Measurements from ENCODE around the gene RNF213. TPM values are rescaled to one million over a fixed set of nuclear protein-coding genes. Genes with fewer than 3 reads are reported as not detected.

The RNF213 gene
- total and polyA plus RNA-seq, 10 of the 15 experiments (the other 5 are each of a cell fraction or from before 2014, with no cell fraction given): 18.6 to 145 (median 65.8) TPM

DNA sequence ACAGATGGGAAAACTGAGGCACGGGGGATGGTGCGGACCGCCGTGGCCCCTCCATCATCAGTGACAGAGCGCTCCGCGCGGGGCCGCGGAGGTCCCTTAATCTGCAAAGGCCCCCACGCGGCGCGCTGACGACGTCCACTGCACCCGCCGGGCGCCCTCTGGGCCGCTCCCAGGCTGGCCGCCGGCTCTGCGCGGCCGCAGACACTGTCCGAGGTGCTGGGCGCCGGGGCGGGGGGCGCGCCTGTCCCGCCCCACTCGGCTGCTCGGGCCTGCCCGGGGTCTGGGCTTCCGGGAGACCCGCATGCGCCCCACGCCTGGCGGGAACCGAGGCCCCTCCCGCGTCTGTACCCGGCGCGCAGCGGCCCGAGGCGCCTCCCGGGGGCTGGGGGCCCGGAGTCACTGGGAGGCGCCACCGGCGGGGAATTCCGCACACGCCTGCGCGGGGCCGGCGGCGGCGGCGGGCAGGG is 550 bp upstream of the RNF213 start (continued):
- TF ChIP-seq, protein P1, sequence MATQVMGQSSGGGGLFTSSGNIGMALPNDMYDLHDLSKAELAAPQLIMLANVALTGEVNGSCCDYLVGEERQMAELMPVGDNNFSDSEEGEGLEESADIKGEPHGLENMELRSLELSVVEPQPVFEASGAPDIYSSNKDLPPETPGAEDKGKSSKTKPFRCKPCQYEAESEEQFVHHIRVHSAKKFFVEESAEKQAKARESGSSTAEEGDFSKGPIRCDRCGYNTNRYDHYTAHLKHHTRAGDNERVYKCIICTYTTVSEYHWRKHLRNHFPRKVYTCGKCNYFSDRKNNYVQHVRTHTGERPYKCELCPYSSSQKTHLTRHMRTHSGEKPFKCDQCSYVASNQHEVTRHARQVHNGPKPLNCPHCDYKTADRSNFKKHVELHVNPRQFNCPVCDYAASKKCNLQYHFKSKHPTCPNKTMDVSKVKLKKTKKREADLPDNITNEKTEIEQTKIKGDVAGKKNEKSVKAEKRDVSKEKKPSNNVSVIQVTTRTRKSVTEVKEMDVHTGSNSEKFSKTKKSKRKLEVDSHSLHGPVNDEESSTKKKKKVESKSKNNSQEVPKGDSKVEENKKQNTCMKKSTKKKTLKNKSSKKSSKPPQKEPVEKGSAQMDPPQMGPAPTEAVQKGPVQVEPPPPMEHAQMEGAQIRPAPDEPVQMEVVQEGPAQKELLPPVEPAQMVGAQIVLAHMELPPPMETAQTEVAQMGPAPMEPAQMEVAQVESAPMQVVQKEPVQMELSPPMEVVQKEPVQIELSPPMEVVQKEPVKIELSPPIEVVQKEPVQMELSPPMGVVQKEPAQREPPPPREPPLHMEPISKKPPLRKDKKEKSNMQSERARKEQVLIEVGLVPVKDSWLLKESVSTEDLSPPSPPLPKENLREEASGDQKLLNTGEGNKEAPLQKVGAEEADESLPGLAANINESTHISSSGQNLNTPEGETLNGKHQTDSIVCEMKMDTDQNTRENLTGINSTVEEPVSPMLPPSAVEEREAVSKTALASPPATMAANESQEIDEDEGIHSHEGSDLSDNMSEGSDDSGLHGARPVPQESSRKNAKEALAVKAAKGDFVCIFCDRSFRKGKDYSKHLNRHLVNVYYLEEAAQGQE (IDR thresholded peaks at IDR 0.05; ENCODE audit: low read depth, low read length): peak; percentile 85
- TF ChIP-seq POLR2AphosphoS5 (IDR thresholded peaks at IDR 0.05; ENCODE audit: low read length) (no peak), CREB1 (IDR thresholded peaks at IDR 0.05; ENCODE audit: low read depth) (no peak), RELA (IDR thresholded peaks at IDR 0.05; ENCODE audit: borderline replicate concordance, partially characterized antibody) (peak; percentile 78), MXI1 (IDR thresholded peaks at IDR 0.05; ENCODE audit: low read depth, low read length) (0 out of 2 replicates have a peak, but pooled peaks have one; percentile 14), ZNF384 (IDR thresholded peaks at IDR 0.05; ENCODE audit: borderline replicate concordance, low read depth, low read length) (no peak), TCF12 (IDR thresholded peaks at IDR 0.05; ENCODE audit: low read depth, low read length) (peak; percentile 31; the same call in 1 of the 2 replicates), ZNF24 (IDR thresholded peaks at IDR 0.05) (peak; percentile 51; the same call in 1 of the 2 replicates), DPF2 (IDR thresholded peaks at IDR 0.05) (peak; percentile 90), RAD21 (IDR thresholded peaks at IDR 0.05; ENCODE audit: insufficient read depth, low read depth, low read length) (no peak), ETV6 (conservative IDR thresholded peaks at IDR 0.05 in 1 of 2, IDR thresholded peaks at IDR 0.05 in 1 of 2; ENCODE audit: borderline replicate concordance in 1 of 2, low read depth in 1 of 2) (no peak)
- TF ChIP-seq, protein P2, sequence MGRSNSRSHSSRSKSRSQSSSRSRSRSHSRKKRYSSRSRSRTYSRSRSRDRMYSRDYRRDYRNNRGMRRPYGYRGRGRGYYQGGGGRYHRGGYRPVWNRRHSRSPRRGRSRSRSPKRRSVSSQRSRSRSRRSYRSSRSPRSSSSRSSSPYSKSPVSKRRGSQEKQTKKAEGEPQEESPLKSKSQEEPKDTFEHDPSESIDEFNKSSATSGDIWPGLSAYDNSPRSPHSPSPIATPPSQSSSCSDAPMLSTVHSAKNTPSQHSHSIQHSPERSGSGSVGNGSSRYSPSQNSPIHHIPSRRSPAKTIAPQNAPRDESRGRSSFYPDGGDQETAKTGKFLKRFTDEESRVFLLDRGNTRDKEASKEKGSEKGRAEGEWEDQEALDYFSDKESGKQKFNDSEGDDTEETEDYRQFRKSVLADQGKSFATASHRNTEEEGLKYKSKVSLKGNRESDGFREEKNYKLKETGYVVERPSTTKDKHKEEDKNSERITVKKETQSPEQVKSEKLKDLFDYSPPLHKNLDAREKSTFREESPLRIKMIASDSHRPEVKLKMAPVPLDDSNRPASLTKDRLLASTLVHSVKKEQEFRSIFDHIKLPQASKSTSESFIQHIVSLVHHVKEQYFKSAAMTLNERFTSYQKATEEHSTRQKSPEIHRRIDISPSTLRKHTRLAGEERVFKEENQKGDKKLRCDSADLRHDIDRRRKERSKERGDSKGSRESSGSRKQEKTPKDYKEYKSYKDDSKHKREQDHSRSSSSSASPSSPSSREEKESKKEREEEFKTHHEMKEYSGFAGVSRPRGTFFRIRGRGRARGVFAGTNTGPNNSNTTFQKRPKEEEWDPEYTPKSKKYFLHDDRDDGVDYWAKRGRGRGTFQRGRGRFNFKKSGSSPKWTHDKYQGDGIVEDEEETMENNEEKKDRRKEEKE (IDR thresholded peaks at IDR 0.05): no peak
- TF ChIP-seq, protein P3, sequence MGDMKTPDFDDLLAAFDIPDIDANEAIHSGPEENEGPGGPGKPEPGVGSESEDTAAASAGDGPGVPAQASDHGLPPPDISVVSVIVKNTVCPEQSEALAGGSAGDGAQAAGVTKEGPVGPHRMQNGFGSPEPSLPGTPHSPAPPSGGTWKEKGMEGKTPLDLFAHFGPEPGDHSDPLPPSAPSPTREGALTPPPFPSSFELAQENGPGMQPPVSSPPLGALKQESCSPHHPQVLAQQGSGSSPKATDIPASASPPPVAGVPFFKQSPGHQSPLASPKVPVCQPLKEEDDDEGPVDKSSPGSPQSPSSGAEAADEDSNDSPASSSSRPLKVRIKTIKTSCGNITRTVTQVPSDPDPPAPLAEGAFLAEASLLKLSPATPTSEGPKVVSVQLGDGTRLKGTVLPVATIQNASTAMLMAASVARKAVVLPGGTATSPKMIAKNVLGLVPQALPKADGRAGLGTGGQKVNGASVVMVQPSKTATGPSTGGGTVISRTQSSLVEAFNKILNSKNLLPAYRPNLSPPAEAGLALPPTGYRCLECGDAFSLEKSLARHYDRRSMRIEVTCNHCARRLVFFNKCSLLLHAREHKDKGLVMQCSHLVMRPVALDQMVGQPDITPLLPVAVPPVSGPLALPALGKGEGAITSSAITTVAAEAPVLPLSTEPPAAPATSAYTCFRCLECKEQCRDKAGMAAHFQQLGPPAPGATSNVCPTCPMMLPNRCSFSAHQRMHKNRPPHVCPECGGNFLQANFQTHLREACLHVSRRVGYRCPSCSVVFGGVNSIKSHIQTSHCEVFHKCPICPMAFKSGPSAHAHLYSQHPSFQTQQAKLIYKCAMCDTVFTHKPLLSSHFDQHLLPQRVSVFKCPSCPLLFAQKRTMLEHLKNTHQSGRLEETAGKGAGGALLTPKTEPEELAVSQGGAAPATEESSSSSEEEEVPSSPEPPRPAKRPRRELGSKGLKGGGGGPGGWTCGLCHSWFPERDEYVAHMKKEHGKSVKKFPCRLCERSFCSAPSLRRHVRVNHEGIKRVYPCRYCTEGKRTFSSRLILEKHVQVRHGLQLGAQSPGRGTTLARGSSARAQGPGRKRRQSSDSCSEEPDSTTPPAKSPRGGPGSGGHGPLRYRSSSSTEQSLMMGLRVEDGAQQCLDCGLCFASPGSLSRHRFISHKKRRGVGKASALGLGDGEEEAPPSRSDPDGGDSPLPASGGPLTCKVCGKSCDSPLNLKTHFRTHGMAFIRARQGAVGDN (IDR thresholded peaks at IDR 0.05): peak; percentile 82
- TF ChIP-seq, protein P4, sequence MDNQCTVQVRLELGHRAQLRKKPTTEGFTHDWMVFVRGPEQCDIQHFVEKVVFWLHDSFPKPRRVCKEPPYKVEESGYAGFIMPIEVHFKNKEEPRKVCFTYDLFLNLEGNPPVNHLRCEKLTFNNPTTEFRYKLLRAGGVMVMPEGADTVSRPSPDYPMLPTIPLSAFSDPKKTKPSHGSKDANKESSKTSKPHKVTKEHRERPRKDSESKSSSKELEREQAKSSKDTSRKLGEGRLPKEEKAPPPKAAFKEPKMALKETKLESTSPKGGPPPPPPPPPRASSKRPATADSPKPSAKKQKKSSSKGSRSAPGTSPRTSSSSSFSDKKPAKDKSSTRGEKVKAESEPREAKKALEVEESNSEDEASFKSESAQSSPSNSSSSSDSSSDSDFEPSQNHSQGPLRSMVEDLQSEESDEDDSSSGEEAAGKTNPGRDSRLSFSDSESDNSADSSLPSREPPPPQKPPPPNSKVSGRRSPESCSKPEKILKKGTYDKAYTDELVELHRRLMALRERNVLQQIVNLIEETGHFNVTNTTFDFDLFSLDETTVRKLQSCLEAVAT (IDR thresholded peaks at IDR 0.05): no peak

Measured in GM12878 (cell line).